KBM-7 (cell line): Measurements from ENCODE around the gene NTNG1.

ENCODE experiments used
- DNase-seq: peaks from one replicate; pipeline ENCODE4 v3.0.0-alpha.2; 2015
- in situ Hi-C: fragments of 300-500 bp; cut with MboI; formaldehyde crosslinking; loops from 2 replicates; pipeline ENCODE4 v1.14.3; 2020; ENCODE audit warnings: low sequenced_read_pairs, low pct_unique_long_range_greater_than_20kb, mixed read lengths

The NTNG1 gene

DNA sequence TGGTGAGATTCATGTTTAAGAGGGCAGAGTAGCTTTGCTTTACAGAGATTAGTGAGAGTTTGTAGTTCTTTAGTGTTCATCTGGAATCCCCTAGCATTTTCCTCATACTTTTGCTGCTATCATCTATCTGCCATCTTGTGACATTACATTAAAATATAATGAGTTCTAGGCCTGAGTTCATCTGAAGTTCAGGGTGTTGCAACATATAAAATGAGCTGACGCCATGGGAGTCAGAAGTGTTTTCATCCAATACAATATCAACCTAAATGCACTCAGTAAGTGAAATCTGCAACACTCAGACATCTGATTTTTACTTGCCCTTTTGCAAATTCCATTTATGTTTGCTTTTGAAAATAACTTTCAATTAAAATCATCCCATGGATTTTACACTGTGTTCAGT, 153.8 kb downstream of the NTNG1 start:
- in situ Hi-C loops, result no loop called here
- no peak for DNase-seq

DNA sequence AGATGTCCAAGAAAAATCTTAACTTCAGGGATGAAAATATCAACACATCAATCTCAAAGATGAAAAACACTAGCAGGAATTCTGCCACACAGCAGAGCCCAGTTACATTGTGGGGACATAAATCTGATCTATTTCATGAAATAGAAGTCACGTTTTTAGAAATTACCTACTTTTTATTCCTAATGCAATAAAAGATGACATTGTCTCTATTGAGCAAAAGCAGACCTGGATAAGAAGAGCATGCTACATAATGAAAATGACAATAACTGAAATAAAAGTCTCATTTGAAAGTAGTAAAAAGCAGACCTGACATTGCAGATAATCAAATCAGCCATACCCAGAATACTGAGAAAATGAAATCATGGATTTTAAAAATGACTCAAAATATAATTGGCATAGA, 156.8 kb downstream of the NTNG1 start:
- in situ Hi-C loops, result no loop called here
- no peak for DNase-seq

DNA sequence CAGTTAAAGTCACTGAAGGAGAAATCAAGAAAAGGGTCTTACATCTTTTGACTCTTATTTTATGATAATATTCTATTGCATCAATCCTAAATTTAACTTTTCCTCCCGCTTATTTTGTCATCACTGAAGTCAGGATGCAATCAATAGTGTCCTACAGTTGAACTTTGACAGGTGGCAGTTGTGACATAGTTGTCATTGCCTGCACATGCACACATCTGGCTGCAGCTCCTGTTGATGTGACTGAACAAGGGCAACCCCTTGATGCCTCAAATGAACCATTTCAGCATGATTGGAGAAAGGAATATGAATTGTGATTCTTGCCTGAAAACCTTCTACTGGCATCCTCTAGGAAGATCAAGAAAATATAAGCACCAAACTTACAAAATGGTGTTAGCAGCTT, 157.7 kb downstream of the NTNG1 start:
- no peak for DNase-seq
- in situ Hi-C loops, result no loop called here

DNA sequence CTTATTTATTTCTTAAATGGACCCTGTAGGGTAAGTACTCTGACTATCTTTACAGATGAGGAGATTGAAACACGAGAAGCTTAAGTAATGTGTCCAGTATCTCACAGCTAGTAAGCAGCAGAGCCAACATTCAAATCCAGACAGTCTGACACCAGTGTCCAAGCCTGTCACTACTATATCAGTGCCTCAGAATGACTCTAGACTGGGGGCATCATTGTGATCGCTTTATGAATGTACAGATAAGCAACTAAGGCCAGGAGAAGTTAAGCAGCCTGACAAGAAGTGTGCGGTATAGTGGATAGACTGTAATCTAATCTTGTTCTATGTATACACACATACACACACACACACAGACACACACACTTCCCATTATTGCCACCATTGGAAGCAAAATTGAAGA, 158.7 kb downstream of the NTNG1 start:
- DNase-seq, result no peak
- in situ Hi-C loops, result no loop called here

DNA sequence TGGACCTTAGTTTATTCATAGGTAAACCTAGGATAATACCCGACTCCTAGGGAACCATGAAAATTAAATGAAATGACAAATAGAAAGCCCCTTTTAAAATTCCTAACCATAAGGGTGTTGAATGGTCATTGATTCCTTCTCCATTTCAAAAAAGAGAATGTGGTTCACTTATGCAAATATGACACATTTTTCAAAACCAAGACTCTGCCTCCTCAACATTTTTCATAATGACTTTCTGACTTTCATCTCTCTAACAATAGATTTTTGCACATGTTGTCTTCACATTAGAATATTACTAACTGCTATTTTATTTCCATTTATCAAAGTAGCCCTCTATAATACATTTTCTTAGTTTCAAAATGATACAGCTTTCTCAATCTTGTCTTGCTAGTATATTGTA, 169.1 kb downstream of the NTNG1 start:
- in situ Hi-C loops, result no loop called here
- DNase-seq, result no peak

DNA sequence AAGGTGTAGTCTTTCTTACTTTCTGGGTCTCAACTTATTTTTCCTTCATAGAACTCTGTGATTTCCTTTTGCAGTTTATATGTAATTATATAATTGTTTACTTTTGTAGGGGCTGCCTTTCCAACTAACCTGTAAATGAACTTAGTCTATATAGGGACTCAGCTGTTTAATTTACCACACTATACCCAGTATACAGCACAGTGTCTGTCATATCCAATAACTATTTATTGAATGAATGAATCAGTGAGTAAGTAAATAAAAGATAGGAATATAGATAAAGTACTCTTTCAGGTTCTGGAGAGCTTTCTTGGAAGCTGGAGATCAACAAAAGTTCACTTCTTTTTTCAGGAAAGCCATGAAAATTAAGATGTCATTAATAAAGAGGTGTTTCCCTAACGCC, 174.8 kb downstream of the NTNG1 start:
- DNase-seq, result no peak
- in situ Hi-C loops, result no loop called here

DNA sequence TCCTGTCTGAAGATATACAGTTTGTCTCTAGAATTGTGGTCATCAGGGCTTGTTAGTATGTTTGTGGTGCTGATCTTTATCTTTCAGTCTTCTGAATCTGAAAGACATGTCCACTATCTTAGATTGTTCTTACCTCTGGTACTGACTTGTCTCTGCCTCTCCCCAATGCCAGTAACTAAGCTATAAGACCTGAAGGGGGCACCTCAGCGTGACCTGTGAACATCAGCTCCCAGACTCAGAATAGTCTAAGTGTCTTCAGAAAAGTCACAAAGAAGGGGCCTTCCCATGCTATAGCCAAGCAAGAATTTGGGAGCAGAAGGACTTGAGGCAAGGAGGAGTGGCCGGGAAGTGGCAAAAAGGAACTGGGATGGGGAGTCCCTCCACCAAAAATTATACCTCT, 178.1 kb downstream of the NTNG1 start:
- no peak for DNase-seq
- in situ Hi-C loops, result no loop called here

DNA sequence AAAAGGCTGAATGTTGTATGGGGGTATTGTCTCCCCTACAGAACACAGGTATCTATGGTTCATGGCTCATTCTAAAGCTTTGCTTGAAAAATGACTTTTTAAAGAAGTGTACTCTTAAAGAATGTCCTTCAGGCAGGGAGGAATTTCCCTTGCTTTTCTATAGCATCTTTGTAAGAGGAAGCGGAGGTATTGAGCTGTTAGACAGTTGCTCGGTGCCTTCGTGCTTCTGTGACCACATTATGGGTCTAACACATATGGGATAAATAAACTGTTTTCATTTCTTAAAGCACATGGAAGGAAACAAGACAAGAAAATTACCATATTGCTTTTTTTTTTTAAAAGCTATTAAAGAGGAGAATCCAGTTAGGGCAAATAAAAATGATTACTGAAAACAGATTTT, 182.9 kb downstream of the NTNG1 start:
- in situ Hi-C loops, result no loop called here
- DNase-seq, result no peak

DNA sequence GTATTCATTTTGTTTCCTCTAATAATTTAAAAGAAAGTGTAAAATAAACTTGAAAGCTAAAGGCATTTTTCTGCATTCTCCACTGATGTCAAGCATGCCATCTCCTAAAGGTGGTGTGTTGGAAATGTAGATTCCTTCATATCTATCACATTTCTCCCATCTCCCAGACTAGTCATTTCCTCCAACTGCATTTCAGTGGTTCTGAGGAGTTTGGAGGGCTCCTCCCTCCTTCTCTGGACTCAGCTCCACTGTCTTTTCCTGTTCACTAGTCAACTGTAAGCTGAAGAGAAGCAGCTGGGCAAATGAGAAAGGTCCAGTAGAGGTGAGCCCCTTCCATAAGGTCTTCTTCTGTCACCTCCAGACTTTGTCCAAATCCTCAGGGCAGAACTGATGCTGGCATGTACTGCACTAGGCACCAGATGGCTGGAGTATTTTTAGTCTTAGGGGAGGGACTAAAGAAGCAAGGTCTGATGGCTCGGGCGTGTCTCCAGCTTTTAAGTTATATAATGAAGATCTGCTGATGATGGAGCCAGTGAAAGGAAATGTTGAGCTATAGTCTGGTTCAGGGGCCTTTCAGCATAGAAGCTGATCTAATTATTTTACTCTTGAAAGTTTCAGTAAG, 186.1 kb downstream of the NTNG1 start:
- in situ Hi-C loops, result no loop called here
- DNase-seq, result no peak

DNA sequence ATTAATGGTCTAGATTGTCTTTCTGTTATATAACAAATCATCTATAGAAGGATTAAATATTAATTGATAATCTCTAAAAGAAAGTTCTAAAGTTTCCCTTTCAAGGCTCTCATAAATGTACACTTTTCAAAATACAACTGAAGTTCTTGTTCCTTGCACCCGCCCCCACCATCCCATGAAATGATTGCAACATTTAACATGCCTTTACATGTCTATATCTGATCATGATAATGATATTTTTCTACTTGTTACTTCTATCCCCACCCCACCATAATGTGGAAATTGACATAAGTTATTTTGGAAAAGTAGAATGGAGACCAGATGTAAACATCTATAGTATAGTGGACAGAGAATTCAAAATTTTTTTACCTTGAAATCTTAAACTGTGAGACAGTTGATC, 186.6 kb downstream of the NTNG1 start:
- in situ Hi-C loops, result no loop called here
- no peak for DNase-seq

DNA sequence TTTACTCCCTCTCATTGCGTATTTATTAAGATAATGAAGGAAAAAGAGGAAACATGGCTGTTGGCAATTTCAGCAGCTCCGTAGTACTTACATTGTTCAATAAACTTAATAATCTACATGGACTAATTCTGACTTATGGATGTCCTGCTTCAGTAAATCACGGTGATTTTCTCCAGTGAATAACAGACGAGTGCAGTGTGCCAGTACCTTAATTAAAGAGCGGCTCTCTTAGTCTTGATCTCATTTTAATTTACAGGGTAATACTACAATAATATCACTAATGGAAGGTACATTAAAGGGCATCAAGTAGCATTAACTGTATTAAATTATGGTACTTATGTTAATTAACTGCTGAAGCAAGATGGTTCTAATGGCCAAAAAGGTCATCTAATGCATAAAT, 187.2 kb downstream of the NTNG1 start:
- in situ Hi-C loops, result no loop called here
- no peak for DNase-seq

DNA sequence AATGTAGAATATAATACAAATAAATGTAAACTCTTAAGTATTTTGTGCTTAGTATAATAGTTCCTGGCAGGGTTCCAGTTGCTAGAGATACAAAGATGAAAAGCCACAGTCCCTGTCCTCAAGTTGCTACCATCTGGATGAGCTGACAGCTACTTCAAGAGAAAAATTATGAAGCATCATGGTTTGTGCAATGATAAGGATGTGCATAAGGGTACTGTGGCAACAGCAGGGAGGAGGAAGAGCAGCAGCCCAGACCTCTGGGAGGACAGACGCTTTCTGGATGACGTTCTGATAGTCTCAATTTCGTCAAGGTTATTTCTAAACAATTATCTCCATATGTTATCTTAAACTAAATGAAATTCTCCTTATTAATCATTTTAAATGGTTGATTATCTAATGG, 198.9 kb downstream of the NTNG1 start:
- in situ Hi-C loops, result no loop called here
- no peak for DNase-seq

DNA sequence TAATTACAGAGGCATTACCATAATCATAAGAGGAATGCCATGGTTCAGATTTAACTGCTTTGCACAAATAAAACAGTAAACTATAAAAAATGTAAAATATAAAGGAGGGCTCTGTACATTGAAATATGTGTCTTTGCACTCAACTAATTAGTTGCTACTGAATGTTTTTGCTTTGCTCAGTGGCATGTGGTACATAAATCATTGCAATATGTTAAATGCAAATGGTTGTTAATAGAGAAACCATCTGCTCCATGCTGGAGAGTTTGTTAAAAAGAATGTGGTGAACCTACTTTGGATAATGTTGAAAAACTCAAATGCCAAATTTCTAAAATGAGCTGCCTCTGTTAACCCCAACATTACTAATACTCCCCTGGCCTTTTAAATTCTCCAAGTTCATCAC, 201.5 kb downstream of the NTNG1 start:
- in situ Hi-C loops, result no loop called here
- DNase-seq, result no peak

DNA sequence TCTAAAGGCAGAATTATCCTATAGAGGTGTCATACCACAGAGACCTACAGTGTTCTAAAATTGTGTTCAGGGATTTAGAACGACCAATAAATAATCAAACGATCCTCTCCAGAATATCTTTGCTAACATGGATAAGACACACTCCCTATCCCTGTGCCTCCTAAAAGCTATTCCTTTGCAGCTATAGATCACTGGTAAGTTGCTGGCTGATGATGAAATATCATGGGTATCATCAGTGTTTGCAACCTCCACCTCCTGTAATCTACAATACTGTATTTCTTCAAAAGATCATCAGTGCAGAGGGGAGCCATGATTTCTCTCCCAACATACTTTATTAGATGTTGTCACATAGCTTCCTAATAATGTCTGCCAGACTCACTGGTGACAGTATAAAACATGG, 201.9 kb downstream of the NTNG1 start:
- in situ Hi-C loops, result no loop called here
- no peak for DNase-seq

DNA sequence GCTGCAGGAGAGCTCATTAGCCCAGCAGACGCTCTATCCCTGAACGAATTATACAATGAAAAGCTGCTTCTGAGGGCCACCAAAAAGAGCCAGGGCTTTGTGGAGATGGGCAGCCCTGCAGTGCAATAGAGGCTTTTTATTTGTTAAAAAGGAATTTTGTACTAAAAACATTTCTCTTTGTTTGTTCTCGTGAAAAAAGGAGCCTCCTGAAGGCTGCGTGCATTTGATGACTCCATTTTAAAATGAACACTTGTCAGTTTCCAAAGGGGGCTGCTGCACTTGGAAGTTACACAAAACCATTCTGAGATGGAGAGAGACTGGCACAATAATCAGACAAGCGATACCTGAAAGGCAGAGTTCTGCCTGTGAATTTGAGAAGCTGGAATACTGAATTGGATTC, 202.8 kb downstream of the NTNG1 start:
- in situ Hi-C loops, result no loop called here
- no peak for DNase-seq

DNA sequence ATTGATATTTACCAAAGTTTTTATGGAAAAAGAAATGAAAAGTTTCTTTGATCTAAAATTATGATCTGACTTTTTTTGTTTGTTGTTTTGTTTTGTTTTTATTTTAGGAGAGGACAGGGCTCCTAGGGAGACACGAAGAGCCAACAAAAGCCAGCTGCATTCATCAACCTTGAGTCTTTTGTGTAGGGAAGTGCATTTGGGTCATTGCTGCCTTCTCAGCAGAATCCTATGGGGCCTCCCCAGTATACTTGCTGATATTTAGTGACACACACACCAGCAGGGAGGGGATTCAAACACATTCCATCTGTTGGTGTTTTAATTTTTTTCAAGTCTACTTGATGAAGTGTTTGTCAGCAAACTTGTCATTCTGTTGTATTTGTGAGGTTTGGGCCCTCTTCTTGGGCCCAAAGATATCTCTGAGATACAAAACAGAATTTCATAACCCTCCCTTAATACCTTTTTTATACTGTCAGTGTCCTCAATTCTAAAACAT, 203.5 kb downstream of the NTNG1 start:
- DNase-seq, result no peak
- in situ Hi-C loops, result no loop called here

DNA sequence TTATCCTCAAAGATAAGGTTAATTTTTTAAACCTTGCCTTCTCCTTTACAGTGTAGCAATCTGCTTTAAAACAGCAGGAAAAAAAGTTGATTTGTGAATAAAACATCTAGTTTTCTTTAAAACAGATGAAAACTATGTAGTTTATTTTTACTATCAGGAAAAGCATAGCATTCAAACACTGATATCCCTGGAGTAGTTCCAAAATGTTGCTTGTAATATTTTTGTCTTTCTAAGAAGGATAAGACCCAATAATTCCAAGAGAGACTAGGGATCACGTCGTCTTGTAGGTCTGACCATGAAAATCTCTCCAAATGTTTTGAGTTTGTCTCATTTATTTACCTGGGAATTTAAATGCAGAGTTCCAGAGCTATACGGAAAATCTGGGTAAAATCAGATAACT, 204.0 kb downstream of the NTNG1 start:
- no peak for DNase-seq
- in situ Hi-C loops, result no loop called here

DNA sequence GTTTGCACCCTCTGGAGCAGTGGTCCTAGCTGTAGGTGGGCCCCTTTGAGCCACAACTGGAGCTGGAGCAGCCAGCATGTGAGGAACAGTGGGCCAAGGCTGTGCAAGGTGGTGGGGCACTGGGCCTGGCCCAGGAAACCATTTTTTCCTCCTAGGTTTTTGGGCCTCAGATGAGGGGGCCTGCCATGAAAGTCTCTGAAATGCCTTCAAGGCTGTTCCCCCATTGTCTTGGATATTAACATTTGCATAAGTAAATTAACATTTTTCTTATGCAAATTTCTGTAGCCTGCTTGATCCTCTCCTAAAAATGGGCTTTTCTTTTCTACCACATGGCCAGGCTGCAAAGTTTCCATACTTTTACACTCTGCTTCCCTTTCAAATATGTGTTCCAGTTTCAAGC, 212.0 kb downstream of the NTNG1 start:
- in situ Hi-C loops, result no loop called here
- no peak for DNase-seq

DNA sequence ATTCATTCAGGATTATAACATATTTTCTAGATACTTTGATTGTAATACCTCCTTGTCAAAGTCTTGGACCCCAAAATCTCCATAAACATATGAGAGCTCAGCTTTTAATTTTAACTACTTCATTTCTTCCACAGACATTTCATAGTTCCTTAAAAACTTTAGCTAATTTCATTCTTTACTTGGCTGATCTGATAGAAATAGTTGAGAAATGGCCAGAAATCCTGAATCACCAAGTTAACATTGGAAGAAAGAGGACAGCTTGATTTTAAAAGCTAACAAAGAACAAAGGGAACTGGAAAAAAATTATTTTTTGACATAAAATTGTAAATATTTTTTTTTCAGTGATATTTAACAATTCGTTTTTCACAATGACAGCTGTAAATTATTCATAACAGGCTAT, 216.5 kb downstream of the NTNG1 start:
- in situ Hi-C loops, result no loop called here
- DNase-seq, result no peak

DNA sequence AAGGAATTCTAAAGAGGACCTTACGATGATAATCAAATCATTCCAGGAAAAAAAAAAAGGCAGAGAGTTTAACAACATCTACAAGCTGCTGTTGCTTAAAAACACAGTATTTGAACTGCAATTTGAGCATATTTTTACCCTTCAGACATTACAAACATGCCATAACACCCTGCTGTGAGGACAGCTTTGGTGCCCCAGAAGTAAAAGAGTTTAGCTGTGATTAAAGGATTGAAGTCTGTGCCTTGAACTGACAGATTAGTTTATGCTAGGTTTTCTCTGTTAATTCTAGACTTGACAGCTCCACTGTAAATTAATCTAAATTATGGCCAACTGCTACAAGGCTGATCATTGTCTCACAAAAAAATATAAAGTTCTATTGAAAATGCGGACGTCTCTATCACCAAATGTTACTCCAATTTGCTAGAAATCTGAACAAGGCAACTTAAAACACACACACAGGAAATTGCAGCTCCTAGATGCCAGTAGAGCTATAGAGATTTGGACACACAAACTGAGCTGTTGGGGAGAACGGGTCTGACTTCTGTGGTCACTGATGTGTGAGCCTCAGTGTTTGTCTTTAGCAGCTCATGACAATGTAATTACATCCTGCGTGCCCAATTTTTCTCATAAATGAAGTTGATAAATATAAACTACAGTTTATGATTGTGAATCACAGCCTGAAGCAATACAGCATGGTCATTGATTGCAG, 217.9 kb downstream of the NTNG1 start:
- DNase-seq, result no peak
- in situ Hi-C loops, result no loop called here
